ENCODE results near the gene EXOC2. TPM values are rescaled to one million over a fixed set of nuclear protein-coding genes. Genes with fewer than 3 reads are reported as not detected.
A peak's percentile ranks its signal among the peaks of the same experiment; 100 is the strongest.

EXOC2 gene
- total RNA-seq, 2 experiments from 2014 or later: 29.9 to 30.2 TPM

- H3K36me3 Mint-ChIP-seq (ENCODE audit: low read depth): no peaks in the 10 kb centered on the region
These were observed 17.9 kb upstream of the EXOC2 start for GRCh38 chr6:710601-711571.

GRCh38 chr6:709471-710056 is 16.6 kb upstream of the EXOC2 start:
- no peaks in the 10 kb centered on the region for H3K36me3 Mint-ChIP-seq (ENCODE audit: low read depth)
- H3K9me3 Mint-ChIP-seq: no peaks in the 10 kb centered on the region
- H3K4me1 Mint-ChIP-seq (ENCODE audit: low read depth): peaks cover 24% of the 10 kb centered on the region
- peaks cover 14% of the 10 kb centered on the region for H3K27me3 Mint-ChIP-seq
- intact Hi-C loops (cut with micrococcal nuclease): no loop called here
- DNase-seq (no peak), ATAC-seq (no peak)
- CTCF ChIA-PET: interaction anchor here (1.0 to 5.8 kb wide), 5 partner anchors 12 to 727 kb away, joined by 3 to 43 read pairs (median 3); no protein-coding TSS in a partner anchor
- H3K27ac Mint-ChIP-seq: peak overlapping the region; percentile 98
- POLR2A ChIA-PET: interaction anchor here (0.5 to 1.0 kb wide), 4 partner anchors 9 to 17 kb away, joined by 3 read pairs; partner anchors contain the start of gene EXOC2
- H3K4me3 Mint-ChIP-seq: peak overlapping the region; percentile 88
- no peak for TF ChIP-seq CTCF (IDR thresholded peaks at IDR 0.05)

More at GRCh38 chr6:710601-711571, 17.9 kb upstream of the EXOC2 start:
- Mint-ChIP-seq H3K4me3 (peak overlapping the region; percentile 88), H3K4me1 (ENCODE audit: low read depth) (peaks cover 24% of the 10 kb centered on the region), H3K27ac (peak overlapping the region; percentile 98), H3K27me3 (peaks cover 11% of the 10 kb centered on the region), H3K9me3 (no peaks in the 10 kb centered on the region)
- intact Hi-C loops (cut with micrococcal nuclease): no loop called here
- peak; percentile 70 for DNase-seq
- ATAC-seq: peak; percentile 89
- TF ChIP-seq CTCF (IDR thresholded peaks at IDR 0.05): no peak
- ChIA-PET POLR2A (interaction anchor here (0.8 to 2.0 kb wide), 3 partner anchors 10 to 313 kb away, joined by 3 to 6 read pairs (median 3); partner anchors contain the start of gene EXOC2), CTCF (interaction anchor here (0.9 to 5.8 kb wide), 5 partner anchors 11 to 321 kb away, joined by 3 to 43 read pairs (median 3); no protein-coding TSS in a partner anchor)

DNA sequence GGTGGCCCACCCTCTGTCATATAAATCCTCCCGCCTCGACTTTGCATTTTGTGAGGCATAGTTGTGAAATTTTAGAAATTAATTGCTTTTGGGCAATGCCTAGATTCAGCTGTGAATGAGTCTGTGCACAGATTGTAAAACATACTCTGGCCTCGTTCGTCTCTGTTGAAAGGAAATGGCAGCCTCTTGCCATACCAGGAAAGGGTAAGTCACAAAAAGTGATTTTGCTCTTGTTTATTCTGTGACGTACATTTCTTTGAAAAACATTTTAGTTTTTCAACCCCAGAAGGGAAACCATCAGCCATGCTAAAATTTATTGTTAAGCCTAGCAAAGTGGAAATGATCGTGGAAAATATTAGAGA is 15.3 kb upstream of the EXOC2 start:
- CTCF ChIA-PET: interaction anchor here (1.4 to 5.8 kb wide), 2 partner anchors 13 to 114 kb away, joined by 5 to 43 read pairs; no protein-coding TSS in a partner anchor
- H3K27me3 Mint-ChIP-seq: peaks cover 14% of the 10 kb centered on the region
- ATAC-seq (no peak), DNase-seq (no peak)
- POLR2A ChIA-PET: no interaction called here
- peaks cover 26% of the 10 kb centered on the region for H3K4me1 Mint-ChIP-seq (ENCODE audit: low read depth)
- TF ChIP-seq CTCF (IDR thresholded peaks at IDR 0.05): no peak
- no peak overlapping the region for H3K4me3 Mint-ChIP-seq
- no peaks in the 10 kb centered on the region for H3K36me3 Mint-ChIP-seq (ENCODE audit: low read depth)
- intact Hi-C loops (cut with micrococcal nuclease): no loop called here
- H3K27ac Mint-ChIP-seq: no peak overlapping the region
- H3K9me3 Mint-ChIP-seq: no peaks in the 10 kb centered on the region

- CTCF ChIA-PET: interaction anchor here (5.8 kb wide), 1 partner anchor 14 kb away, joined by 43 read pairs; no protein-coding TSS in a partner anchor
- Mint-ChIP-seq H3K27ac (no peak overlapping the region), H3K9me3 (no peaks in the 10 kb centered on the region), H3K36me3 (ENCODE audit: low read depth) (no peaks in the 10 kb centered on the region), H3K4me1 (ENCODE audit: low read depth) (peaks cover 26% of the 10 kb centered on the region), H3K4me3 (no peak overlapping the region), H3K27me3 (peaks cover 14% of the 10 kb centered on the region)
- no peak for ATAC-seq
- POLR2A ChIA-PET: no interaction called here
- no peak for TF ChIP-seq CTCF (IDR thresholded peaks at IDR 0.05)
- DNase-seq: no peak
- intact Hi-C loops (cut with micrococcal nuclease): no loop called here
These were observed 14.8 kb upstream of the EXOC2 start for GRCh38 chr6:707576-708236.

Data from activated CD8-positive, alpha-beta T cell treated with anti-CD3 and anti-CD28 coated beads for 36 hours (primary cell).